Kidney (tissue), 14 donors: ENCODE measurements around the gene PNO1. TPM values are rescaled to one million over a fixed set of nuclear protein-coding genes. Genes with fewer than 3 reads are reported as not detected.

Experiments
- DNase-seq, 5 donors: peaks; one replicate each; pipeline ENCODE4 v3.0.0-alpha.2; 2013 to 2020
- FAIRE-seq: peaks from 2 replicates; lab custom pipeline; 2012; peaks lifted over from hg19 to GRCh38; lab: Jason Lieb, UNC
- H3K27ac ChIP-seq, 2 donors: one replicate each; pipeline ENCODE4 v1.7.0; 2013; ENCODE audit warnings: low read depth in 2 of 2, low read length in 2 of 2, inconsistent platforms in 1 of 2
- H3K27me3 ChIP-seq: one replicate; pipeline ENCODE4 v1.7.1; 2013; ENCODE audit warnings: low read length, inconsistent platforms; ENCODE audit not compliant: control insufficient read depth, insufficient read depth
- H3K36me3 ChIP-seq, 3 donors: one replicate each; pipeline versions ENCODE4 v1.7.0 to v1.7.1; 2013; ENCODE audit warnings: low read length in 3 of 3, control low read depth in 1 of 3, inconsistent platforms in 1 of 3; ENCODE audit not compliant: insufficient read depth in 3 of 3, control insufficient read depth in 2 of 3
- H3K4me1 ChIP-seq, 3 donors: one replicate each; pipeline versions ENCODE4 v1.7.0 to v1.7.1; 2013; ENCODE audit warnings: low read length in 3 of 3, inconsistent platforms in 1 of 3, low read depth in 1 of 3; ENCODE audit not compliant: control insufficient read depth in 2 of 3, insufficient read depth in 2 of 3
- H3K4me3 ChIP-seq, 3 donors: one replicate each; pipeline versions ENCODE4 v1.7.0 to v1.8.1; 2013; ENCODE audit warnings: low read length in 3 of 3, control low read depth in 1 of 3, inconsistent platforms in 1 of 3
- H3K9ac ChIP-seq, 3 donors: one replicate each; pipeline versions ENCODE4 v1.7.0 to v1.7.1; 2013; ENCODE audit warnings: low read length in 3 of 3, control low read depth in 1 of 3, inconsistent platforms in 1 of 3
- H3K9me3 ChIP-seq, 3 donors: one replicate each; pipeline versions ENCODE4 v1.7.0 to v1.7.1; 2013; ENCODE audit warnings: low read length in 3 of 3, control low read depth in 1 of 3, inconsistent platforms in 1 of 3; ENCODE audit not compliant: control insufficient read depth in 2 of 3, insufficient read depth in 1 of 3
- intact Hi-C: fragments of 100-400 bp; cut with DNase I; formaldehyde crosslinking; loops from one replicate; pipeline ENCODE4 v1.11.1; 2022
- polyA plus RNA-seq: library from polyadenylated mRNA; stranded (reverse); fragments of 350-450 nt; fragmentation: Illumina TruSeq; extraction: RNeasy Lipid Tissue Mini Kit (QIAGEN cat#74804); gene quantifications from one replicate; pipeline ENCODE4 v1.2.3, GENCODE V29; 2014; ENCODE audit warnings: low read depth, low replicate concordance; ENCODE audit not compliant: insufficient read depth
- total RNA-seq: library from RNA; stranded (reverse); fragmentation: NEBNext Ultra II Directional; extraction: Animal tissue kit (Norgen Biotek cat#: 25700); gene quantifications from one replicate; pipeline ENCODE4 v1.2.1, GENCODE V29; 2021
- TF ChIP-seq, protein P1 (sequence below): IDR thresholded peaks from 3 replicates; pipeline ENCODE4 v1.5.1; 2012; ENCODE audit warnings: mild to moderate bottlenecking, moderate library complexity, borderline replicate concordance; ENCODE audit not compliant: insufficient read depth; ENCODE audit errors: extremely low read depth
- donor health status: control.
- donor health status: control.
- donor health status: control.
- donor health status: control.
- donor health status: control.
- donor health status: DM: yes; HTN: yes; CAD: no.
- donor health status: Normal renal cell carcinoma (clear cell type).

Gene PNO1
- total and polyA plus RNA-seq, 2 donors from 2014 or later, result 11.3 to 13.4 TPM

DNA sequence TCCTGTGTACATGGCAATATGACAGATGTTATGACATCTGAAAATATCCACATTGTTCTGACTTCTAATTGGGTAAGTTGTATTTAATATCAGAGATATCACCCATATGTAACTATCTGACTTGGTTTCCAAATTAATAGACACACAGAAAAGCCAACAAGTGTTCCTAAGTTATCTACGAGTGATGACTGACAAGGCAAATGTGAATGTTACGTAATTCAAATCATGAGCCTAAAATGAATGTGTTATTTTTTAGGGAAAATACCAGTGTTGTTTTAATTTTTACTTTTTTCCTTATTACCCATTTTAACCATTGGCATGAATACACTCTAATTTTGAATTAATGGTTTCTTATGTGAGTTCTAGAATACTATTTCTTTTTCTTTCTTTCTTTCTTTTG is 15.8 kb upstream of the PNO1 start:
- no peak for DNase-seq
- no peaks in the 10 kb centered on the region for H3K4me1 ChIP-seq
- no peaks in the 10 kb centered on the region for H3K9me3 ChIP-seq
- H3K27ac ChIP-seq, result no peak overlapping the region
- no peak overlapping the region for H3K4me3 ChIP-seq
- TF ChIP-seq, protein P1, sequence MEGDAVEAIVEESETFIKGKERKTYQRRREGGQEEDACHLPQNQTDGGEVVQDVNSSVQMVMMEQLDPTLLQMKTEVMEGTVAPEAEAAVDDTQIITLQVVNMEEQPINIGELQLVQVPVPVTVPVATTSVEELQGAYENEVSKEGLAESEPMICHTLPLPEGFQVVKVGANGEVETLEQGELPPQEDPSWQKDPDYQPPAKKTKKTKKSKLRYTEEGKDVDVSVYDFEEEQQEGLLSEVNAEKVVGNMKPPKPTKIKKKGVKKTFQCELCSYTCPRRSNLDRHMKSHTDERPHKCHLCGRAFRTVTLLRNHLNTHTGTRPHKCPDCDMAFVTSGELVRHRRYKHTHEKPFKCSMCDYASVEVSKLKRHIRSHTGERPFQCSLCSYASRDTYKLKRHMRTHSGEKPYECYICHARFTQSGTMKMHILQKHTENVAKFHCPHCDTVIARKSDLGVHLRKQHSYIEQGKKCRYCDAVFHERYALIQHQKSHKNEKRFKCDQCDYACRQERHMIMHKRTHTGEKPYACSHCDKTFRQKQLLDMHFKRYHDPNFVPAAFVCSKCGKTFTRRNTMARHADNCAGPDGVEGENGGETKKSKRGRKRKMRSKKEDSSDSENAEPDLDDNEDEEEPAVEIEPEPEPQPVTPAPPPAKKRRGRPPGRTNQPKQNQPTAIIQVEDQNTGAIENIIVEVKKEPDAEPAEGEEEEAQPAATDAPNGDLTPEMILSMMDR, result no peak
- no peak for FAIRE-seq
- H3K27me3 ChIP-seq, result no peaks in the 10 kb centered on the region
- no peak overlapping the region for H3K9ac ChIP-seq
- intact Hi-C loops, result no loop called here
- H3K36me3 ChIP-seq, result peaks cover 0 to 4% (median 0%) of the 10 kb centered on the region in 3 donors

DNA sequence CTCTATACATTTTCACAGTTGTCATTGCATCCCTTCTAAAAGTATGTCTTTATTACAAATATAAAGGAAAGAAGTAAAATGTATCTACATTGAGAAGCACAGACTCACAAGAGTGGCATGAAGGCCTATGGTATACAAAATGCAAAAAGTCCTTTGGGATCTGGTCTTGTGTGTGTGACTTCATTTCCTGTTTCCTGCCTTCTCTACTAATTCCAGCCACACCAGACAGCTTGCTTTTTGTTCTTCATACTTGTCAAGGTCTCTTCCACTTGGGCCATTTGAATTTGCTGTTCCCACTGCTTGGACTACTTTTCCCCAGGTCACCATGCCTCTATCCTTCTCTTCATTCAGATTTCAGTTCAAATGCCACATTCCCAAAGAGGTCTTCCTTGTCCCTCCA is 6.7 kb upstream of the PNO1 start:
- Histone ChIP-seq H3K4me1 (peaks cover 0 to 2% (median 0%) of the 10 kb centered on the region in 3 donors), H3K9ac (no peak overlapping the region), H3K4me3 (no peak overlapping the region), H3K9me3 (no peaks in the 10 kb centered on the region), H3K27me3 (no peaks in the 10 kb centered on the region), H3K36me3 (no peaks in the 10 kb centered on the region), H3K27ac (no peak overlapping the region)
- no peak for DNase-seq
- no peak for FAIRE-seq
- TF ChIP-seq, protein P1, result no peak
- intact Hi-C loops, result no loop called here

GRCh38 chr2:68152681-68153347 is 4.9 kb upstream of the PNO1 start:
- no peaks in the 10 kb centered on the region for H3K9me3 ChIP-seq
- DNase-seq (no peak), FAIRE-seq (no peak)
- no peaks in the 10 kb centered on the region for H3K36me3 ChIP-seq
- no peak overlapping the region for H3K9ac ChIP-seq
- H3K27ac ChIP-seq, result peak overlapping the region in 1 of 2 donors; percentile 11
- peaks cover 0 to 4% (median 0%) of the 10 kb centered on the region in 3 donors for H3K4me1 ChIP-seq
- TF ChIP-seq, protein P1, result no peak
- no peaks in the 10 kb centered on the region for H3K27me3 ChIP-seq
- intact Hi-C loops, result no loop called here
- H3K4me3 ChIP-seq, result no peak overlapping the region
